Occipital lobe (tissue), 2 donors: ENCODE data around the gene ZNF280C. TPM values are rescaled to one million over a fixed set of nuclear protein-coding genes. Genes with fewer than 3 reads are reported as not detected.

ENCODE experiments used
- small RNA-seq: library from RNA; depleted of rRNA; stranded (forward); fragments of <200 nt; gene quantifications from one replicate; pipeline ENCODE3, GENCODE V24; 2014
- total RNA-seq: library from RNA; depleted of rRNA; stranded (reverse); fragments of >200 nt; gene quantifications from one replicate; pipeline ENCODE4 v1.2.3, GENCODE V29; 2014

The ZNF280C gene
- total RNA-seq, 1 donor from 2014 or later = 13.9 TPM

Small RNAs within 50 kb of the gene (small RNA-seq; reads per million reads assigned to genes)
- gene RNU6-1130P = not detected

Other genes with a start within 250 kb of the ZNF280C start
- 0.31 TPM for gene ELF4, start 158.4 kb downstream of the ZNF280C start, total RNA-seq
- gene AIFM1, start 103.1 kb downstream of the ZNF280C start, total RNA-seq = 8.6 TPM
- gene RAB33A, start 96.9 kb downstream of the ZNF280C start, total RNA-seq = 36.5 TPM
- gene SLC25A14, start 71.0 kb upstream of the ZNF280C start, total RNA-seq = 20.0 TPM
- gene GPR119, start 116.8 kb upstream of the ZNF280C start, total RNA-seq = not detected
- 28.2 TPM for gene RBMX2, start 133.1 kb upstream of the ZNF280C start, total RNA-seq